Measurements from ENCODE around the gene ACY1. TPM values are rescaled to one million over a fixed set of nuclear protein-coding genes. Genes with fewer than 3 reads are reported as not detected.

The ACY1 gene
- total RNA-seq, 4 donors from 2014 or later = 31.2 to 49.3 (median 36.8) TPM

DNA sequence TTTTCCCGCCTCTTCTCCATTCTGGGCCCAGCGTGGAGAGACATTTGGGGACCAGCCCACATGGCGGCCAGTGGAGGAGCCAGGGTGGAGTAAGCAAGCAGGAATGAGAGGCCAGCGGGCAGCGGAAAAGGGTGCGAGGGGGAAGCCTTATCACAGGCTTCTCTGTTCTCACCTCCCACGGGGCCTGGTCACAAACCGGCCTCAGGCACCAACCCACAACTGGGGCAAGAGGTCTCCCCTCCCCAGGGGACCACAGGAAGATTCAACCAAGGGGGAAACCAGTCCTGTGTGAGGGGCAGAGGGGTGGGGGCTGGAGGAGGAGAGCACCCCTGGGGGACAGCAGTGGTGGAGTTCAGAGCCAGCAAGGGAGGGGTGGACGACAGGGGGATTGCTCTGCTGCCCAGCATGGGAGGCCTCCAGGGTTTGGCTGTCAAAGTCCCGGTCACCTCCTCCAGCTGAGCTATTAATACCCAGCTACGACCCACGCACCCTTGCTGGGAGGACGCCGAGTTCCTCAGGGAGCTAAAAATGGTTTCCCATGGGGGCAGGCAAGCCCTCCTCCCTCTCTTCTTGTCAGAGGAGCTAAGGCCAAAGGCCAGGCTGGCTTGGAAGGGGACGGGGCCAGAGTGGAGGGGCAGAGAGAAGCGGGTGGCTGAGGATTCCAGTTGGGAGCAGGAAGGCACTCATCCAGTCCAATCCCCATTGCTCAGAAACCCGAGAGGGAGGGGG is 36.2 kb downstream of the ACY1 start:
- whole genome bisulfite sequencing = 70% methylated on average over 16 of the region's 17 CpGs
- H3K4me1 ChIP-seq = peaks cover 10% of the 10 kb centered on the region
- no peaks in the 10 kb centered on the region for H3K9me3 ChIP-seq
- H3K27me3 ChIP-seq = no peaks in the 10 kb centered on the region
- H3K4me3 ChIP-seq = no peak overlapping the region
- H3K27ac ChIP-seq = peak overlapping the region; percentile 50
- H3K36me3 ChIP-seq = no peaks in the 10 kb centered on the region
- TF ChIP-seq POLR2AphosphoS5 (IDR thresholded peaks at IDR 0.05) (no peak), EP300 (IDR thresholded peaks at IDR 0.05) (no peak), POLR2A (IDR thresholded peaks at IDR 0.05) (no peak)
- TF ChIP-seq, protein P1, sequence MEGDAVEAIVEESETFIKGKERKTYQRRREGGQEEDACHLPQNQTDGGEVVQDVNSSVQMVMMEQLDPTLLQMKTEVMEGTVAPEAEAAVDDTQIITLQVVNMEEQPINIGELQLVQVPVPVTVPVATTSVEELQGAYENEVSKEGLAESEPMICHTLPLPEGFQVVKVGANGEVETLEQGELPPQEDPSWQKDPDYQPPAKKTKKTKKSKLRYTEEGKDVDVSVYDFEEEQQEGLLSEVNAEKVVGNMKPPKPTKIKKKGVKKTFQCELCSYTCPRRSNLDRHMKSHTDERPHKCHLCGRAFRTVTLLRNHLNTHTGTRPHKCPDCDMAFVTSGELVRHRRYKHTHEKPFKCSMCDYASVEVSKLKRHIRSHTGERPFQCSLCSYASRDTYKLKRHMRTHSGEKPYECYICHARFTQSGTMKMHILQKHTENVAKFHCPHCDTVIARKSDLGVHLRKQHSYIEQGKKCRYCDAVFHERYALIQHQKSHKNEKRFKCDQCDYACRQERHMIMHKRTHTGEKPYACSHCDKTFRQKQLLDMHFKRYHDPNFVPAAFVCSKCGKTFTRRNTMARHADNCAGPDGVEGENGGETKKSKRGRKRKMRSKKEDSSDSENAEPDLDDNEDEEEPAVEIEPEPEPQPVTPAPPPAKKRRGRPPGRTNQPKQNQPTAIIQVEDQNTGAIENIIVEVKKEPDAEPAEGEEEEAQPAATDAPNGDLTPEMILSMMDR (IDR thresholded peaks at IDR 0.05) = no peak
- no peak for DNase-seq (ENCODE audit: low spot score in 2 of 2)

DNA sequence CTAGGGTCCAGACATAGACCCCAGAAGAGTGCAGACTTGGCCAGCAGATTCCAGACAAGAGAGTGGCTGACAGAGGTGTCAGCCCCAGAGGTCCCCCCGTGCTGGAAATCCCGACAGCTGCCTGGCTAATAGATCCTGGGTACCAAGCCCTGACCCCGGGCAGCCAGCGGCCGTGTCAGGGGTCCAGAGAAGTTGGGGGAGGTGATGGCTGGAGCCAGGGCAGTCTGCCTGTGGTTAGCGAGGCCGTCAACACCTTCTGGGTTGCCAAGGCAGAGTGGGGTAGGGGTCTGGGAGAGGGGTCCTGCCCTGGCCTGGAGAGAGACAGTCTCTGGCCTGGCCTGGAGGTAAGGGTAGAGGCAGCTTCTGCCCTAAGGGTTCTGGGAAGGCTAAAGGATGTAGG is 37.5 kb downstream of the ACY1 start:
- H3K27me3 ChIP-seq = no peaks in the 10 kb centered on the region
- DNase-seq (ENCODE audit: low spot score in 2 of 2) = no peak
- H3K4me1 ChIP-seq = peaks cover 10% of the 10 kb centered on the region
- H3K27ac ChIP-seq = no peak overlapping the region
- TF ChIP-seq EP300 (IDR thresholded peaks at IDR 0.05) (no peak), POLR2A (IDR thresholded peaks at IDR 0.05) (no peak), POLR2AphosphoS5 (IDR thresholded peaks at IDR 0.05) (no peak)
- TF ChIP-seq, protein P1 (IDR thresholded peaks at IDR 0.05) = no peak
- no peaks in the 10 kb centered on the region for H3K36me3 ChIP-seq
- H3K4me3 ChIP-seq = no peak overlapping the region
- WGBS = 94% methylated on average over 4 of the region's 7 CpGs
- H3K9me3 ChIP-seq = no peaks in the 10 kb centered on the region

DNA sequence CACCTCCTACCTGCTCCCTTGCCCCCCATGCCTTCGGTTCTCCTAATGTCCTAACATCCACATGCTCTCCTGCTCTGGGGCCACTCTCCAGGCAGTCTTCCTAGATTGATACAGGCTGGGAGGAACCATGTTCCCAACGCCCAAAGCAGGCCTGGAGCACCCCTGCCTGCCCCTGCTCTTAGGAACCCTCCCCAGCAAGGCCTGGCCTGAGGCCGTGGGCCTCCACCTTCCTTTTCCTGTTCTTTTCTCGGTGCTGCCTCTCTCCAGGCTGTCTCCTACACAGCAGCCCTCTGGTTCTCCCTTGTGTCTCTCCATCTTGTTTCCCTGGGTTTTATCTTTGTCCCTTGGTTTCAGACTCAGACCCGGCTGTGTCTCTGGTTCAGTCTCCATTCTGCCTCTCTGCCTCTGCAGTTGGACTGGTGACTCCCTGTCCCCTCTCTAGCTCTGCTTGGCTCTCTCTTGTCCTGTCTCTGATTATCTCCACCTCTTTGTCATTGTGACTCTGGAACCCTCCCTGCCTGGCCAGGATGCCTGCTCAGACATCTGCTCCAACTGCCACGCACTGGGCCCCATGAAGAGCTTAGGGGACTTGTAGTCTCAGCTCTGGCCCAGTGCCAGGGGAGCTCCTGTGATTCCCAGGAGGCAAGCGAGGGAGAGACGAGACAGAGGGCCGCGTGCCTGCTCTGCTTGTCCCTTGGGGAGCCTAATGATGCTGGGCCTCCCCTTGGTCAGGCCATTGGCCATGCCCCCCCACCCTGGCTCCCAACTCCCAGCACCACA is 38.3 kb downstream of the ACY1 start:
- no peaks in the 10 kb centered on the region for H3K36me3 ChIP-seq
- H3K4me3 ChIP-seq = no peak overlapping the region
- DNase-seq (ENCODE audit: low spot score in 2 of 2) = no peak
- TF ChIP-seq POLR2AphosphoS5 (IDR thresholded peaks at IDR 0.05) (no peak), EP300 (IDR thresholded peaks at IDR 0.05) (no peak), POLR2A (IDR thresholded peaks at IDR 0.05) (no peak)
- TF ChIP-seq, protein P1 (IDR thresholded peaks at IDR 0.05) = no peak
- H3K4me1 ChIP-seq = peaks cover 10% of the 10 kb centered on the region
- H3K27me3 ChIP-seq = no peaks in the 10 kb centered on the region
- H3K9me3 ChIP-seq = no peaks in the 10 kb centered on the region
- 71% methylated on average over 8 of the region's 10 CpGs for WGBS
- peak overlapping the region; percentile 22 for H3K27ac ChIP-seq

DNA sequence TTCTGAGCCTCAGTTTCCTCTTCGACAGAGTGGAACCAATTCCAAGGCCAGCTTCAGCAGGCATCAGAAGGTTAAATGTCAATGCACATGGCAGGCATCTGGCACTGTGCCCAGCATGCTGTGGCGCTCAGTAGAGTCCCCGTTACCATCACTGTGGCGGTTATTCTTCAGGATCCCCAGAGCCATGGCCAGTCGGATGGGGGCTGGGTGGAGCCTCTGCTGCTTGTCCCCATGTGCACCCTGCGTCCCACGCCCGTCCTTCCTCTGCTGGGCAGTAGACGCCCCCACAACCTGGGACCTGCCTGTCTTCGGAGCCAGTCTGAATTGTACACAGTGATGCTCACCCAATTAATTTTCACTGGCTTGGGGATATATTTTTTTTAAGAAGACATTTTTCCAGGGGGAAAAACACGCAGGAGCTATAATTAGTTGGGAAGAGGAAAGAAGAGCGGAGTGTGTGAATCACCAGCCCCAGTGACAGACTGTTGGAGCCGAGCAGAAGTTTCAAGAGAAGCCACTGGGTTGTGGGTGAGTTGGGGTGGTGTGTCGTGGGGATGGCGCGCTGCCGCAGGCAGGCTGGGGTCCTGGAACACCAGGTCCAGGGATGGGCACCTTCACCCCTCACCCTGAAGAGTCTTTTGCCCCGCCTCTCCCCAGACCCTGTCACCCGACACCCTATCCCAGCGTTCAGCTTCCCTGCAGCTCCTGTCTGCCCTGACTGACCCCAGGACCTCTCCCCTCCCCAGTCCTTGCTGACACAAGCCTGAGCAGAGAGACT is 39.2 kb downstream of the ACY1 start:
- H3K27ac ChIP-seq = peak overlapping the region; percentile 22
- no peaks in the 10 kb centered on the region for H3K27me3 ChIP-seq
- no peaks in the 10 kb centered on the region for H3K9me3 ChIP-seq
- WGBS = 67% methylated on average over 16 of the region's 20 CpGs
- no peaks in the 10 kb centered on the region for H3K36me3 ChIP-seq
- TF ChIP-seq EP300 (IDR thresholded peaks at IDR 0.05) = no peak
- TF ChIP-seq, protein P1 (IDR thresholded peaks at IDR 0.05) = no peak
- TF ChIP-seq POLR2A (IDR thresholded peaks at IDR 0.05) = no peak
- H3K4me1 ChIP-seq = peaks cover 10% of the 10 kb centered on the region
- DNase-seq (ENCODE audit: low spot score in 2 of 2) = no peak
- H3K4me3 ChIP-seq = no peak overlapping the region

Measured in suprapubic skin (tissue), 4 donors.